KMS-11 (cell line): Measurements from ENCODE around the gene NSD1.
"Not testable (repeated sequence)": the region's sequence is repeated elsewhere in the genome, so short reads cannot be mapped to it uniquely, and the experiment has no call there.

Experiments used
- H2AFZ ChIP-seq: fragments of 200-600 bp; sonication (generic); 2 replicates; pipeline ENCODE4 v1.6.1; 2016; ENCODE audit warnings: antibody characterized with exemption, mixed run types, low read depth
- H3K27ac ChIP-seq: fragments of 200-600 bp; sonication (generic); 2 replicates; pipeline ENCODE4 v1.6.1; 2016; ENCODE audit warnings: mild to moderate bottlenecking, mixed run types
- H3K27me3 ChIP-seq: fragments of 200-600 bp; sonication (generic); 2 replicates; pipeline ENCODE4 v1.6.1; 2017; ENCODE audit warnings: mild to moderate bottlenecking, low read depth, mixed run types, moderate library complexity; ENCODE audit not compliant: insufficient read depth
- H3K36me3 ChIP-seq: fragments of 200-600 bp; sonication (generic); 2 replicates; pipeline ENCODE4 v1.6.1; 2017; ENCODE audit warnings: mild to moderate bottlenecking, mixed run types; ENCODE audit not compliant: insufficient read depth
- H3K4me1 ChIP-seq: fragments of 200-600 bp; sonication (generic); 2 replicates; pipeline ENCODE4 v1.6.1; 2016; ENCODE audit warnings: mild to moderate bottlenecking, low read depth, mixed run types; ENCODE audit not compliant: poor library complexity, severe bottlenecking
- H3K4me2 ChIP-seq: fragments of 200-600 bp; sonication (generic); 2 replicates; pipeline ENCODE4 v1.7.0; 2016; ENCODE audit warnings: mild to moderate bottlenecking, mixed run types
- H3K4me3 ChIP-seq: fragments of 200-600 bp; sonication (generic); IDR thresholded peaks from 2 replicates; pipeline ENCODE4 v1.6.1; 2017; ENCODE audit warnings: low read depth, low read length, mixed read lengths; ENCODE audit not compliant: insufficient read depth
- H3K79me2 ChIP-seq: fragments of 200-600 bp; sonication (generic); 2 replicates; pipeline ENCODE4 v1.6.1; 2016; ENCODE audit warnings: low read depth, mixed run types; ENCODE audit not compliant: insufficient read depth
- H3K9ac ChIP-seq: fragments of 200-600 bp; sonication (generic); 2 replicates; pipeline ENCODE4 v1.6.1; 2016; ENCODE audit warnings: mild to moderate bottlenecking, mixed run types
- H4K20me1 ChIP-seq: fragments of 200-600 bp; sonication (generic); 2 replicates; pipeline ENCODE4 v1.6.1; 2016; ENCODE audit warnings: mild to moderate bottlenecking, mixed run types; ENCODE audit not compliant: insufficient read depth
- CTCF ChIP-seq: fragments of 200-600 bp; sonication (generic); conservative IDR thresholded peaks from 2 replicates; pipeline ENCODE4 v1.6.1; 2017; ENCODE audit warnings: low read depth, mild to moderate bottlenecking, antibody characterized with exemption, low read length, moderate library complexity, mixed read lengths

NSD1 gene

GRCh38 chr5:177169271-177169670 lies 35.7 kb downstream of the NSD1 start:
- no peaks in the 10 kb centered on the region for H3K36me3 ChIP-seq
- H3K79me2 ChIP-seq = peaks cover 16% of the 10 kb centered on the region
- no peak overlapping the region for H3K27ac ChIP-seq
- H2AFZ ChIP-seq = no peak overlapping the region
- no peak for TF ChIP-seq CTCF
- no peaks in the 10 kb centered on the region for H4K20me1 ChIP-seq
- H3K9ac ChIP-seq = no peak overlapping the region
- peaks cover 5% of the 10 kb centered on the region for H3K4me1 ChIP-seq
- H3K27me3 ChIP-seq = no peaks in the 10 kb centered on the region
- H3K4me3 ChIP-seq = no peak overlapping the region
- H3K4me2 ChIP-seq = no peak overlapping the region

GRCh38 chr5:177171961-177172360 lies 38.4 kb downstream of the NSD1 start:
- Histone ChIP-seq H3K36me3 (no peaks in the 10 kb centered on the region), H3K27me3 (no peaks in the 10 kb centered on the region), H3K4me2 (no peak overlapping the region), H2AFZ (no peak overlapping the region), H3K79me2 (peaks cover 16% of the 10 kb centered on the region), H3K4me3 (no peak overlapping the region), H3K9ac (no peak overlapping the region), H3K4me1 (peaks cover 5% of the 10 kb centered on the region), H3K27ac (no peak overlapping the region), H4K20me1 (no peaks in the 10 kb centered on the region)
- no peak for TF ChIP-seq CTCF

GRCh38 chr5:177175336-177175735 lies 41.8 kb downstream of the NSD1 start:
- peaks cover 5% of the 10 kb centered on the region for H3K4me1 ChIP-seq
- no peak overlapping the region for H3K4me3 ChIP-seq
- no peaks in the 10 kb centered on the region for H4K20me1 ChIP-seq
- no peak for TF ChIP-seq CTCF
- H3K36me3 ChIP-seq = no peaks in the 10 kb centered on the region
- H3K27me3 ChIP-seq = no peaks in the 10 kb centered on the region
- peaks cover 16% of the 10 kb centered on the region for H3K79me2 ChIP-seq
- no peak overlapping the region for H2AFZ ChIP-seq
- H3K4me2 ChIP-seq = no peak overlapping the region
- no peak overlapping the region for H3K27ac ChIP-seq
- no peak overlapping the region for H3K9ac ChIP-seq

GRCh38 chr5:177176175-177176711 lies 42.7 kb downstream of the NSD1 start:
- no peak for TF ChIP-seq CTCF
- Histone ChIP-seq H3K27ac (no peak overlapping the region), H4K20me1 (no peaks in the 10 kb centered on the region), H3K36me3 (no peaks in the 10 kb centered on the region), H3K4me3 (no peak overlapping the region), H2AFZ (no peak overlapping the region), H3K9ac (no peak overlapping the region), H3K79me2 (peaks cover 16% of the 10 kb centered on the region), H3K4me1 (peaks cover 5% of the 10 kb centered on the region), H3K4me2 (no peak overlapping the region), H3K27me3 (no peaks in the 10 kb centered on the region)

GRCh38 chr5:177177847-177178437 lies 44.4 kb downstream of the NSD1 start:
- H3K4me1 ChIP-seq, H3K36me3 ChIP-seq, H3K27ac ChIP-seq, H2AFZ ChIP-seq, H3K79me2 ChIP-seq, H3K4me2 ChIP-seq, H3K9ac ChIP-seq, H3K4me3 ChIP-seq, H3K27me3 ChIP-seq, H4K20me1 ChIP-seq: not testable (repeated sequence)
